HAP-1 (cell line): ENCODE data around the gene FAM78A.

Experiments used
- DNase-seq, 2 experiments: peaks; one replicate each; pipeline ENCODE4 v3.0.0-alpha.2; 2016 to 2020; ENCODE audit warnings: low spot score in 2 of 2
- H3K27me3 ChIP-seq: fragments of 250-450 bp; sonication (Bioruptor Pico); 2 replicates; pipeline ENCODE4 v1.5.1; 2020; ENCODE audit warnings: low read depth, mild to moderate bottlenecking, moderate library complexity
- H3K36me3 ChIP-seq: fragments of 250-450 bp; sonication (Bioruptor Pico); replicated peaks from 2 replicates; pipeline ENCODE4 v1.5.1; 2020; ENCODE audit warnings: mild to moderate bottlenecking
- H3K4me1 ChIP-seq: fragments of 250-450 bp; sonication (Bioruptor Pico); 2 replicates; pipeline ENCODE4 v1.5.1; 2020; ENCODE audit warnings: mild to moderate bottlenecking
- H3K4me3 ChIP-seq: fragments of 250-450 bp; sonication (Bioruptor Pico); 2 replicates; pipeline ENCODE4 v1.5.1; 2020; ENCODE audit warnings: mild to moderate bottlenecking, moderate library complexity
- H3K9me3 ChIP-seq: fragments of 250-450 bp; sonication (Bioruptor Pico); 2 replicates; pipeline ENCODE4 v1.5.1; 2020; ENCODE audit warnings: mild to moderate bottlenecking, moderate library complexity
- in situ Hi-C: fragments of 300-500 bp; cut with MboI; formaldehyde crosslinking; loops from 3 replicates; pipeline ENCODE4 v1.14.3; 2020; ENCODE audit warnings: low sequenced_read_pairs, inconsistent platforms, mixed read lengths

FAM78A gene

DNA sequence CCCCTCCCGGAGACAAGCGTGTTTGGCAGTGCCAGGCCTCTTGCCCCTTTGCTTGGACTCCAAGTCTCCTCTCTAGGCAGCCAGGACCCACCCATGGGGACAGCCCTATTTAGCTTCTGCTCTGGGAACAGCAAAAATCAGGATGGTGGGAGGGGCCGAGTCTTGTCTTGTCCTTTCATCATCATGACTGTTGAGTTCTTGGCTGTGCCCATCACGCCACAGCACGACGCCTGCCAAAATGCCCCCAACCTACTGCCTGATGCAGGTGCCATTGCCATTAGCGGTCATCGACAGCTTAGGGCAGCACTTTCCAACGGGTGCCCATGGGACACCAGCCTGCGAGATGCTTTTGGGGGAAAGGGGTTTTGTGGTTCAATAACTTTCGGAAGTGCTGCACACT lies 32.1 kb upstream of the FAM78A start:
- no peaks in the 10 kb centered on the region for H3K9me3 ChIP-seq
- no peak for DNase-seq
- no peaks in the 10 kb centered on the region for H3K27me3 ChIP-seq
- no peak overlapping the region for H3K4me3 ChIP-seq
- in situ Hi-C loops, result no loop called here
- peaks cover 5% of the 10 kb centered on the region for H3K4me1 ChIP-seq
- H3K36me3 ChIP-seq, result no peaks in the 10 kb centered on the region

DNA sequence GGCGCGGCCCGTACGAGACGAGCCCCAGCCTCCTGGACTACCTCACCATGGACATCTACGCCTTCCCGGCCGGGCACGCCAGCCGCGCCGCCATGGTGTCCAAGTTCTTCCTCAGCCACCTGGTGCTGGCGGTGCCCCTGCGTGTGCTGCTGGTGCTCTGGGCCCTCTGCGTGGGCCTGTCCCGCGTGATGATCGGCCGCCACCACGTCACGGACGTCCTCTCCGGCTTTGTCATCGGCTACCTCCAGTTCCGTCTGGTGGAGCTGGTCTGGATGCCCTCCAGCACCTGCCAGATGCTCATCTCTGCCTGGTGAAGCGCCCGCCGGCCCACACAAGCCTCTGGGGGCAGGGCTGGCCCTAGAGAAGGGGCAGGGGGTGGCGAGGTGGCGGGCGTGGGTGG lies 31.7 kb upstream of the FAM78A start:
- Histone ChIP-seq H3K9me3 (no peaks in the 10 kb centered on the region), H3K36me3 (no peaks in the 10 kb centered on the region), H3K27me3 (no peaks in the 10 kb centered on the region), H3K4me3 (no peak overlapping the region), H3K4me1 (peaks cover 2% of the 10 kb centered on the region)
- no peak for DNase-seq
- in situ Hi-C loops, result no loop called here

DNA sequence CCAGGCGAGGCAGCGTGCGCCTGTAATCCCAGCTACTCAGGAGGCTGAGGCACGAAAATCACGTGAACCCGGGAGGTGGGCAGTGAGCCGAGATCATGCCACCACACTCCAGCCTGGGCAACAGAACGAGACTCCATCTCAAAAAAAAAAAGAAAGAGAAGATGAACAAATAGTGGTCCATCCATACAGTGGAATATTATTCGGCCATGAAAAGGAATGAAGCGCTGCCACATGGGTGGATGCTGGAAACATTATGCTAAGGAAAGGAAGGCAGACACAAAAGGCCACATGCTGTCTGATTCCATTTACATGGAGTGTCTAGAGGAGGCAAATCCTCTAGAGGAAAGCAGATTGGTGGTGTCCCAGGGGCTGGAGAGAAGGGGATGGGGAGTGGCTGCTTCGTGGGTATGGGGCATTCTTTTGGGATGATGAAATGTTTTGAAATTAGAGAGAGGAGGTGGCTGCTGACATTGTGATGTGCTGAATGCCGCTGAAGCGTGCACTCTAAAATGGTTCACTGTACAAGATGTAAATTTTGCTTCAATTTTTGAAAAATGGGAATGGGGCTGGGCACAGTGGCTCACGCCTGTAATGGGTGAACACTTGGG lies 30.2 kb upstream of the FAM78A start:
- no peak overlapping the region for H3K4me3 ChIP-seq
- no peaks in the 10 kb centered on the region for H3K36me3 ChIP-seq
- H3K9me3 ChIP-seq, result no peaks in the 10 kb centered on the region
- H3K4me1 ChIP-seq, result no peaks in the 10 kb centered on the region
- DNase-seq, result no peak
- in situ Hi-C loops, result no loop called here
- no peaks in the 10 kb centered on the region for H3K27me3 ChIP-seq

DNA sequence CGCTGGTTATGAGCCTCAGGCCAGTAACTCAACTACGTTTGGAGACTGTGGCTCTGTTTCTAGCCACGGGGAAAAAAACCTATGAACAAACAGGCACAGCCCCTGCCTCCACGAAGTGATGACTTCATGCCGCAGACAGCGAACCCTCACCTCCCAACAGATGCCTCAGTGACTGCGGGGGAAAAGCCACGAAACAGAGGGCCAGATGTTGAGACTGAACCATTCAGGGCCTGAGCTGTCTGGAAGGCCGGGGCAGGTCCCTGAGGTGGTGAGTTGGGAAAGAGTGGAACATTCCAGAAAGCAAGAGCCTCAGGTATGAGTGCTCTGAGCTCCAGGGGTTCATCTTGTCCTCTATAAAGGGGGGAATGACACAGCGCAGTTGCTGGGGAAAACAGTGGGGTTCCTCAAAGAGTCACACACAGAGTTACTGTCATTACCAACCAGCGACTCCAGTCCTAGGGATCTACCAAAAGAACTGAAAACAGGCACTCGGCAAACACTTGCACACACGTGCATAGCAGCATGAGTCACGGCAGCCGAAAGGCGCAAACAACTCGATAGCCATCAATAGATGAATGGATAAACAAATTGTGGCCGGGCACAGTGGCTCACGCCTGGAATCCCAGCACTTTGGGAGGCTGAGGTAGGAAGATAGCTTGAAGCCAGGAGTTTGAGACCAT lies 28.5 kb upstream of the FAM78A start:
- Histone ChIP-seq H3K4me3 (no peak overlapping the region), H3K4me1 (no peaks in the 10 kb centered on the region), H3K27me3 (no peaks in the 10 kb centered on the region), H3K36me3 (no peaks in the 10 kb centered on the region), H3K9me3 (no peaks in the 10 kb centered on the region)
- in situ Hi-C loops, result no loop called here
- no peak for DNase-seq

DNA sequence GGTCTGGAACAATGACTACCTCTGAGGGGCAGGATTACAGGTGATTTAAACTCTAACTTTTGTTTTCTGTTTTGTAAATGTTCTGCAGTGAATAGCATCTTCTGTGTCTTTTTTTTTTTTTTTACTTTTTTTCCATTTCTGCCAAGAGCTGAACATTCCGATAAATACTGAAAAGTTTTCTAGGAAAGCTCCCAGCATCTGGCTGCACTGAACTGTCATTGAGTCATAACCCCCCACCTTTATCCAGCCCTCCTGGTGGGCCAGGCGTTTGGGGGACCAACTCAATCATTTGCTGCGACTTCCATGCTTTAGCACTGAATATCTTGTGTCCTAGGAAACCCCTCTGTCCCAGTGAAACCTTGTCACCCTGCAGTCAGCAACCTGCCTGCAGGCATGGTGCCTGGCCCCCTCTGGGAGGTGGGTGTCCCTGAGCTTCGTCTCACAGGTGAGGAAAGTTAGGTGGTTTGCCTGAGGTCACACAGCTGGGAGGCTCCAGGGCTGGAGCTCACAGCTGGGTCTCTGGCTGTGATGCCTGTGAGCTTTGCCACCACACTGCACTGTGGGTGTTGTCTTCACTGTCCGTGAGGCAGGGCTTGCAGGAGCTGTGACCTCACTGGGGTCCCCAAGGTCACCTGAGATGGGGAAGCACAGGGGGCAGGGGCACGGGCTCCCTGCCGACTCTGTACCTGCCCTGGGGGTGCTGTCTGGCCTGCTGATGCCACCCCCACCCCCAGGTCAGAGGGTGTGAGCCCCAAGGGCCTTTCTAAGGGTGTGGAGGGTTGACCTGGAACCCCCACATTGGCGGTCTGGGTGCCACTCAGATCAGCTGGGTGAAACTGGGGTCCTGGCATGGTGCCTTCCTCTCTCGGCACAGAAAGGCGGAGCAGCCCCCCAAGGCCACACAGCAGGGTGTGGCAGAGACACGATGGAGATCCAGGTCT lies 27.3 kb upstream of the FAM78A start:
- DNase-seq, result no peak
- Histone ChIP-seq H3K27me3 (no peaks in the 10 kb centered on the region), H3K9me3 (no peaks in the 10 kb centered on the region), H3K4me3 (no peak overlapping the region), H3K4me1 (no peaks in the 10 kb centered on the region), H3K36me3 (no peaks in the 10 kb centered on the region)
- in situ Hi-C loops, result no loop called here

DNA sequence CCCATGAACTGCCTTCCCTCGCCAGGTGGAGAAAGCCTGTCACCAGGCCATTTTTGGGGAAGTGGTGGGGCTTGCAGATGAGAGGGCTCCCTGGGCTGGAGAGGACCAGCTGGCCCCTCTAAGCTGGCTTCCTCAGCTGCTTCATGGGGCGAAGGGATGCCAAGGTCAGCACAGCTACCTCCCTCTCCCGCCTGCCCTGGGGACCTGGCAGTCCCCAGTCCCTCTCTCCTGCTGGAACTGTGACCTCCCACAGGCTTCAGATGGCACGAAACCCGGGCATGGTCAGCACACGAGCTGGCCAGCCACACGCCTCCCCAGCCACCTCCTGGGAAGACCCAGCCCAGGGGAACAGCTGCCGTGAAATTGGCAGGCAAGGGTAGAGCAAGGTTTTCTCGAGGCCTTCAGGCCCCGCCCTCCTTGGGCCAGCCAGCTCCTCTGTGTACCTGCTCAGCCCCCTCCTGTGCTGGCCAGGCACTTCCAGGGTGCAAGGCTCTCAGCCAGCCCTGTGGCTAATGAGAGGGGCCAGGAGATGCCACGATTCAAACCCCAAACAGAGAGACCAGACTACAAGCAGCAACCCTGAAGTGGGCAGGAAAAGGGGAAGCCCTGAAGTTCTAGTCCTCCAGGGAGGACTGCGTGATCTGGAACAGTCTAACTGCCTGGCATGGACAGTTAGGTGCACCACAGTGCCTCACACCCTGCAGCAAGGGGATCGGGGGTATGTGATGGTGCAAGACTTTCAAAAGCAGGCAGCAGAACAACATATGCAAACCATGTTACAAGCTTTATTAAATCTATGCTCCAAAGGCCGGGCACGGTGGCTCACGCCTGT lies 26.1 kb upstream of the FAM78A start:
- Histone ChIP-seq H3K4me1 (no peaks in the 10 kb centered on the region), H3K4me3 (no peak overlapping the region), H3K36me3 (no peaks in the 10 kb centered on the region), H3K9me3 (no peaks in the 10 kb centered on the region), H3K27me3 (no peaks in the 10 kb centered on the region)
- DNase-seq, result no peak
- in situ Hi-C loops, result no loop called here

DNA sequence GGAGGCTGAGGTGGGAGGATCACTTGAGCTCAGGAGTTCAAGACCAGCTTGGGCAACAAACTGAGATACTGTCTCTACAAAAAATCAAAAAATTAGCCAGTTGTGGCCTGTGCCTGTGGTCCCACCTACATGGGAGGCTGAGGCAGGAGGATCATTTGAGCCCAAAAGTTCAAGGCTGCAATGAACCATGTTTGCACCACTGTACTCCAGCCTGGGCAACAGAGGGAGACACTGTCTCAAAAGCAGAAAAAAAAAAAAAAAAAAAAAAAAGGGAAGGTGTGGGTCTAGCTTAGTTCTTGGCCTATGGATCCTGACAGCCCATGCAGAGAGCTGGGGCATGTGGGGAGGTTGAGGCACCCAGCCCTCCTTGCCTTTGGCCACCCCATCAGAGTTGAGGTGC lies 24.1 kb upstream of the FAM78A start:
- Histone ChIP-seq H3K27me3 (no peaks in the 10 kb centered on the region), H3K4me1 (no peaks in the 10 kb centered on the region), H3K4me3 (no peak overlapping the region), H3K9me3 (no peaks in the 10 kb centered on the region), H3K36me3 (no peaks in the 10 kb centered on the region)
- DNase-seq, result no peak
- in situ Hi-C loops, result no loop called here

DNA sequence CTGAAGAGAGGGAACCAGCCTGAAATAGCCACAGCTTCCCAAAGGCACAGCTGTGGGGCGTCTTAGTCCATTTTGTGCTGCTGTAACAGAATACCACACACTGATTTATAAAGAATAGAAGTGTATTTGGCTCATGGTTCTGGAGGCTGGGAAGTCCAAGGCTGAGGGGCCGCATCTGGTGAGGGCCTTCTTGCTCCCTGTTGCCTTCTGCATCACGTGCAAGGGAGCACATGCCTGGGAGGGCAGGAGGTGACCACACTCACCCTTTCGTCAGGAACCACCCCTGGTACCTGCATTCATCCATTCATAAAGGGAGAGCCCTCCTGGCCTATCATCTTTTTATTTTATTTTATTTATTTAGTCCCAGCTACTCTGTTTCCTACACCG lies 23.6 kb upstream of the FAM78A start:
- no peak for DNase-seq
- H3K4me1 ChIP-seq, result no peaks in the 10 kb centered on the region
- in situ Hi-C loops, result no loop called here
- no peaks in the 10 kb centered on the region for H3K36me3 ChIP-seq
- no peaks in the 10 kb centered on the region for H3K27me3 ChIP-seq
- H3K9me3 ChIP-seq, result no peaks in the 10 kb centered on the region
- no peak overlapping the region for H3K4me3 ChIP-seq

DNA sequence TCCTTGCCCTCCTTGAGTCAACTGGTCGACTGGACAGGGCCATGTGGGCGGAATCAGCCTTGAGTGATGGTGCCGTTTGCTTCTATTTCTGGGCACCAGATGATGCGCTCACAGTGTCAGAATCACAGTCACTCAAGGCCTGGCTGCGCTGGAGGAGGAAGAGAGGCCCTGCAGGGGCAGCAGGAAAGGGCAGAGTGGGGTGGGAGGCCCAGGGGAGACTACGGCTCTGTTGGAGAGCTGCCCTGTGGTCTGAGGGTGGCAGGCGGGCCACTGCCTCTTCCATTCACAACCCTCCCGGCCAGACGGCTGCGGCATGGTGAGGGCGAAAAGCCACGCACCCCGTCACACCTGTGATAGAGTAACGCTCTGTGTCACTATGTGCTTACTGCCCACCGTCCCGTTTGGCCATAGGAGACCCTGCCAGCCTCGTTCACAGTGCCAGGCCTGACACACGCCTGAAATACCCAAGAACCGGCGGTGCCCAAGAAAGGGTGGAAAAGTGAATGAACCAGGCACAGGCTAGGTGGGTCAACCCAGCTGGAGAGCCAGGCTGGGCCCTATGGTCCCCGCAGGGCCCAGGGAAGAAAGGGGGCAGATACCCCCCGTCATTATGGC lies 23.1 kb upstream of the FAM78A start:
- no peaks in the 10 kb centered on the region for H3K27me3 ChIP-seq
- DNase-seq, result no peak
- no peaks in the 10 kb centered on the region for H3K4me1 ChIP-seq
- in situ Hi-C loops, result no loop called here
- no peaks in the 10 kb centered on the region for H3K36me3 ChIP-seq
- no peak overlapping the region for H3K4me3 ChIP-seq
- H3K9me3 ChIP-seq, result no peaks in the 10 kb centered on the region

DNA sequence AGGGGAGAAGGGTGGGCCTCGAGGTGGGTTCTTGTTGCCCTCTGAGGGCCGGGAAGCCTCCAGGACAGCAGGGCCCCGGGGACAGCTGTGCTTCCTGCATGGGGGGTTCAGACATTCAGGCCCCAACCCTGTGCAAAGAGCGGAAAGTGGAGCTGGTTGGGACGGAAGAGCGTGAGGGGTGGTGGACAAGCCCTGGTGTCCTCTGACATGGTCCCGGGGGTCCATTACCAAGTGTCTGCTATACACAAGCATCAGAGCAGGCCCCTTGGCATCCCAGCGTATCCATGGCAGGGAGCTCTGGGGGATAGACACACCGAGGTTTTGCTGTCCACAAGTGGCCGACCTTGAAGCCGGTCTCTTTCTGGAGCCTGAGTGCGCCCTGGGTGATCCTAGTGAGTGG lies 22.5 kb upstream of the FAM78A start:
- H3K4me3 ChIP-seq, result no peak overlapping the region
- in situ Hi-C loops, result no loop called here
- H3K27me3 ChIP-seq, result no peaks in the 10 kb centered on the region
- no peaks in the 10 kb centered on the region for H3K36me3 ChIP-seq
- H3K9me3 ChIP-seq, result no peaks in the 10 kb centered on the region
- DNase-seq, result no peak
- no peaks in the 10 kb centered on the region for H3K4me1 ChIP-seq

DNA sequence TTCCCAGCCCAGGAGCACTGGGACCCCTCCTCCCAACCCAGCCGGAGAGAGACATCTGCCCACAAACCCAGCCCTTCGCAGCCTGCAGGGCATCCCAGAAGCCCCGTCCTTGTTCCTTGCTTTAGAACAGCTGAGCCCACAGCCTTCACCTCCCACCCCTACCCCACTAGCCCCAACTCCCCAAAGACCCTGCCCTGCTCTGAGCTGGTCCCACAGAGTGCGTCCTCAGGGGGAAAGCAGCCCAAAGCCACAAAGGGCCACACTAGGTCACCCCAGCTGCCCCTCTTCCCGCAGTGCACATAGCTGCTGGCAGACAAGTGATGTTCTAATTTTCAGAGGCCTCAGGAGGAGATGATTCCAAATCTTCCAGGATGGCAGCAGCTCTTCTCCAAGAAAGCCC lies 22.0 kb upstream of the FAM78A start:
- DNase-seq, result no peak
- Histone ChIP-seq H3K4me3 (no peak overlapping the region), H3K4me1 (no peaks in the 10 kb centered on the region), H3K27me3 (no peaks in the 10 kb centered on the region), H3K9me3 (no peaks in the 10 kb centered on the region), H3K36me3 (no peaks in the 10 kb centered on the region)
- in situ Hi-C loops, result no loop called here

DNA sequence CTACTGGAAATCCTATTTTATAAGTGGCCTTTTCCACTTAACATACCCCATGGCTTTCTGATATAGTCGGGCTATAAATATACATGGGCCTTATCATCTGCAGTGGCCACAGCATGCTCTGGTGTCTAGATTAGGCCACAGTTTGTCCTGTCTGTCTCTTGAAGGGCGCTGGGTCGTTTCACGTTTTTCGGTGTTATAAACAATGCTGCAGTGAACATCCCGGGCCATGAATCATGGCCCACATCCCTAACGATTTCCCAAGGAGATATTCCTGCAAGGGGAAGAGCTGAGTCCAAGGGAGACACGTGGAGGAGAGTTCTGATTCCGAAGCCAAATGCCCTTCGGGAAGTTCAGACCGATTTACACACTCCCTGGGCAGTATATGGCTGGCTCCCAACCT lies 21.6 kb upstream of the FAM78A start:
- Histone ChIP-seq H3K27me3 (no peaks in the 10 kb centered on the region), H3K36me3 (no peaks in the 10 kb centered on the region), H3K4me1 (no peaks in the 10 kb centered on the region), H3K9me3 (no peaks in the 10 kb centered on the region), H3K4me3 (no peak overlapping the region)
- no peak for DNase-seq
- in situ Hi-C loops, result no loop called here

DNA sequence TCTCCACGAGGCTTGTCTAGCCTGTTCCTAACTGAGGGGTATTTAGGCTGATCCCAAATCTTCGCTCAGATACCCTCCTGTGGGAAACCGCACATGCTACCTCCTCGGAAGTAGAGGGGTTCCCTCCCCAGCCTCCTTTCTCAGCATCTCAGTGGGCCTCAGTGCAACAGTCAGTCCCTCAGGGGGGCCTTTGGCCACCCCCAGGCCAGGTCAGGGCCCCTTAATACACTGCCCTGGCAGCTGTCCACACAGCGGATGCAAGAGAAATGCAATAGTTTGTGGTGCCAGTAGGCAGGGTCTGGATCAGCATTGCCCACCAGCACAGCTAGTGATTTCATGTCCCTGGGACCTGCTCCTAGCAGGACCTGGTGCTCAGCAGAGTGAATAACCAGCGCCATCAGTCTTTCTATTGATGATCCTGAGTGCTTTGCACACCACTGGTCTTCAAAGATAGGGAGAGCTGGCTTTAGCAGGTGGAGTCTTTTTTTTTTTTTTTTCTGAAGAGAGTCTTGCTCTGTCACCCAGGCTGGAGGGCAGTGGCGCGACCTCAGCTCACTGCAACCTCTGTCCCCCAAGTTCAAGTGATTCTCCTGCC lies 20.7 kb upstream of the FAM78A start:
- DNase-seq, result no peak
- Histone ChIP-seq H3K27me3 (no peaks in the 10 kb centered on the region), H3K36me3 (no peaks in the 10 kb centered on the region), H3K4me1 (no peaks in the 10 kb centered on the region), H3K4me3 (no peak overlapping the region), H3K9me3 (no peaks in the 10 kb centered on the region)
- in situ Hi-C loops, result no loop called here
